ENCODE results near the gene RARRES2.

DNA sequence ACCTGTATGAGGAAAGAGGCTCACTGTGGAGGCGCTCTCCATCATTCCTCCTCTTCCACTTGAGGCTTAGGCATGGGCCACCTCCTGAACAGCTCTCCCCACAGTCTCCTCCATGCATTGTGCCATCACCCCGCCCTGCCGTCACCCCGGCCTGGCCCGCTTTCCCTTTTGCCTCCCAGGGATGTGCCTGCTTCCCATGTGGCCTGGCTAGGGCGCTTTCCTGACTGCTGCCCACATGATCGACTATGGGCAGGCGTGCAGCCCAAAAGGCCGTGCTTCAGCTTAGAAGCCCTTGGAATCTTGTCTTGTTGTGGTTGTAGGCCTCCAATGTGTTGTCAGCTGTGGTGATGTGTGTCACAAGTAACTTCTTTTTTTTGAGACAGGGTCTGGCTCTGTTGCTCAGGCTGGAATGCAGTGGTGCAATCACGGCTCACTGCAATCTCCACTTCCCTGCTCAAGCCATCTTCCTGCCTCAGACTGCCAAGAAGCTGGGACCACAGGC is 16.3 kb downstream of the RARRES2 start:
- TF ChIP-seq, protein P1, sequence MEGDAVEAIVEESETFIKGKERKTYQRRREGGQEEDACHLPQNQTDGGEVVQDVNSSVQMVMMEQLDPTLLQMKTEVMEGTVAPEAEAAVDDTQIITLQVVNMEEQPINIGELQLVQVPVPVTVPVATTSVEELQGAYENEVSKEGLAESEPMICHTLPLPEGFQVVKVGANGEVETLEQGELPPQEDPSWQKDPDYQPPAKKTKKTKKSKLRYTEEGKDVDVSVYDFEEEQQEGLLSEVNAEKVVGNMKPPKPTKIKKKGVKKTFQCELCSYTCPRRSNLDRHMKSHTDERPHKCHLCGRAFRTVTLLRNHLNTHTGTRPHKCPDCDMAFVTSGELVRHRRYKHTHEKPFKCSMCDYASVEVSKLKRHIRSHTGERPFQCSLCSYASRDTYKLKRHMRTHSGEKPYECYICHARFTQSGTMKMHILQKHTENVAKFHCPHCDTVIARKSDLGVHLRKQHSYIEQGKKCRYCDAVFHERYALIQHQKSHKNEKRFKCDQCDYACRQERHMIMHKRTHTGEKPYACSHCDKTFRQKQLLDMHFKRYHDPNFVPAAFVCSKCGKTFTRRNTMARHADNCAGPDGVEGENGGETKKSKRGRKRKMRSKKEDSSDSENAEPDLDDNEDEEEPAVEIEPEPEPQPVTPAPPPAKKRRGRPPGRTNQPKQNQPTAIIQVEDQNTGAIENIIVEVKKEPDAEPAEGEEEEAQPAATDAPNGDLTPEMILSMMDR (IDR thresholded peaks at IDR 0.05), result no peak
- TF ChIP-seq POLR2A (IDR thresholded peaks at IDR 0.05), result no peak
